SK-N-SH (cell line): ENCODE data around the gene NTRK2. TPM values are rescaled to one million over a fixed set of nuclear protein-coding genes. Genes with fewer than 3 reads are reported as not detected.

ENCODE experiments used
- CTCF ChIA-PET: fragments of 300-600, 350-600 bp; formaldehyde crosslinking; extraction: SDS; loops from one replicate; lab custom pipeline; 2021; lab: Yijun Ruan, JAX
- POLR2A ChIA-PET: fragments of 350-600 bp; sonication (Branson Sonifier 250); formaldehyde crosslinking; extraction: SDS; loops from one replicate; lab custom pipeline; 2020; ENCODE audit warnings: antibody characterized with exemption, inconsistent platforms; lab: Yijun Ruan, JAX
- DNase-seq: peaks from one replicate; pipeline ENCODE4 v3.0.0; 2012
- H2AFZ ChIP-seq: fragments of 200-600 bp; sonication (generic); 2 replicates; pipeline ENCODE4 v1.8.1; 2016; ENCODE audit warnings: antibody characterized with exemption, mild to moderate bottlenecking, low read depth
- H3F3A ChIP-seq: fragments of 200-600 bp; sonication (generic); replicated peaks from 2 replicates; pipeline ENCODE3; 2016; ENCODE audit warnings: antibody characterized with exemption, mild to moderate bottlenecking; ENCODE audit not compliant: insufficient read depth
- H3K27ac ChIP-seq, 2 experiments: fragments of 200-500 bp in 1 of 2; fragments of 200-600 bp in 1 of 2; sonication (Bioruptor generic) in 1 of 2; sonication (generic), shearing (Covaris generic) in 1 of 2; 2 replicates each; pipeline versions ENCODE4 v1.5.1 to v1.6.1; 2014 to 2016; ENCODE audit warnings: low read depth in 2 of 2, inconsistent platforms in 1 of 2, low read length in 1 of 2, mild to moderate bottlenecking in 1 of 2, mixed read lengths in 1 of 2
- H3K27me3 ChIP-seq: fragments of 200-600 bp; sonication (generic), shearing (Covaris generic); 2 replicates; pipeline ENCODE4 v1.6.1; 2016; ENCODE audit warnings: mixed run types; ENCODE audit not compliant: insufficient read depth
- H3K36me3 ChIP-seq, 2 experiments: fragments of 200-500 bp in 1 of 2; fragments of 200-600 bp in 1 of 2; sonication (Bioruptor generic) in 1 of 2; sonication (generic) in 1 of 2; replicated peaks in 1 of 2; 2 replicates each; pipeline versions ENCODE3 to v1.5.1; 2014 to 2016; ENCODE audit warnings: low read length in 1 of 2, mild to moderate bottlenecking in 1 of 2; ENCODE audit not compliant: insufficient read depth in 2 of 2, control insufficient read depth in 1 of 2
- H3K4me1 ChIP-seq, 2 experiments: fragments of 200-500 bp in 1 of 2; fragments of 200-600 bp in 1 of 2; sonication (Bioruptor generic) in 1 of 2; sonication (generic), shearing (Covaris generic) in 1 of 2; 2 replicates each; pipeline versions ENCODE4 v1.5.1 to v1.6.1; 2014 to 2016; ENCODE audit warnings: low read depth in 1 of 2, low read length in 1 of 2, mixed run types in 1 of 2; ENCODE audit not compliant: insufficient read depth in 2 of 2, control insufficient read depth in 1 of 2
- H3K4me2 ChIP-seq: fragments of 200-600 bp; sonication (generic), shearing (Covaris generic); 2 replicates; pipeline ENCODE4 v1.6.1; 2017; ENCODE audit warnings: mixed run types
- H3K4me3 ChIP-seq, 2 experiments: fragments of 200-500 bp in 1 of 2; fragments of 200-600 bp in 1 of 2; sonication (Bioruptor generic) in 1 of 2; sonication (generic), shearing (Covaris generic) in 1 of 2; 2 replicates each; pipeline versions ENCODE4 v1.5.1 to v1.8.1; 2014 to 2016; ENCODE audit warnings: low read depth in 2 of 2, inconsistent platforms in 1 of 2, low read length in 1 of 2, mild to moderate bottlenecking in 1 of 2, mixed read lengths in 1 of 2, moderate library complexity in 1 of 2
- H3K79me2 ChIP-seq: fragments of 200-600 bp; sonication (generic); 2 replicates; pipeline ENCODE4 v1.8.1; 2017; ENCODE audit warnings: mild to moderate bottlenecking; ENCODE audit not compliant: insufficient read depth
- H3K9ac ChIP-seq: fragments of 200-600 bp; sonication (generic); 2 replicates; pipeline ENCODE4 v1.6.1; 2017; ENCODE audit warnings: mixed run types
- H3K9me2 ChIP-seq: fragments of 200-600 bp; sonication (generic); 2 replicates; pipeline ENCODE4 v1.6.1; 2017; ENCODE audit warnings: mixed run types
- H3K9me3 ChIP-seq: fragments of 200-600 bp; sonication (generic); 2 replicates; pipeline ENCODE4 v1.6.1; 2017; ENCODE audit warnings: mixed run types, mild to moderate bottlenecking, moderate library complexity
- H4K20me1 ChIP-seq: fragments of 200-600 bp; sonication (generic); 2 replicates; pipeline ENCODE4 v1.6.1; 2017; ENCODE audit warnings: mild to moderate bottlenecking, mixed run types; ENCODE audit not compliant: insufficient read depth
- CHD2 ChIP-seq: fragments of 150-350 bp; IDR thresholded peaks from 2 replicates; pipeline ENCODE4 v1.6.1; 2018; ENCODE audit warnings: low read length; ENCODE audit not compliant: partially characterized antibody
- ELF1 ChIP-seq: IDR thresholded peaks from 2 replicates; pipeline ENCODE4 v1.4.0; 2012
- FOSL2 ChIP-seq: IDR thresholded peaks from 2 replicates; pipeline ENCODE4 v1.4.0; 2012; ENCODE audit warnings: low read depth, mild to moderate bottlenecking, moderate library complexity, borderline replicate concordance
- JUND ChIP-seq: IDR thresholded peaks from 2 replicates; pipeline ENCODE4 v1.4.0; 2012
- MEF2A ChIP-seq: IDR thresholded peaks from 2 replicates; pipeline ENCODE4 v1.4.0; 2012; ENCODE audit warnings: low read depth, borderline replicate concordance
- MXI1 ChIP-seq: IDR thresholded peaks from 2 replicates; pipeline ENCODE4 v1.6.1; 2012; ENCODE audit warnings: mild to moderate bottlenecking, low read depth, low read length, improper control_type of control experiment
- POLR2AphosphoS5 ChIP-seq: IDR thresholded peaks from 2 replicates; pipeline ENCODE4 v1.6.1; 2012; ENCODE audit warnings: low read depth, low read length
- RAD21 ChIP-seq: IDR thresholded peaks from 2 replicates; pipeline ENCODE4 v1.6.1; 2012; ENCODE audit warnings: mild to moderate bottlenecking, low read length
- SIN3A ChIP-seq: IDR thresholded peaks from 2 replicates; pipeline ENCODE4 v1.6.1; 2012; ENCODE audit warnings: low read depth, mild to moderate bottlenecking, low read length, moderate library complexity, borderline replicate concordance
- SMC3 ChIP-seq: IDR thresholded peaks from 2 replicates; pipeline ENCODE4 v1.6.1; 2012; ENCODE audit warnings: low read depth, low read length, improper control_type of control experiment
- TAF1 ChIP-seq: IDR thresholded peaks from 2 replicates; pipeline ENCODE4 v1.6.1; 2012; ENCODE audit warnings: low read depth, mild to moderate bottlenecking, low read length, moderate library complexity, borderline replicate concordance
- WGBS: methylation state at CpG from one replicate; pipeline ENCODE4 v1.1.6; 2017; ENCODE audit warnings: low lambda C conversion rate; 5-methylcytosine and 5-hydroxymethylcytosine counted together
- polyA plus RNA-seq, 3 experiments: library from polyadenylated mRNA; depleted of rRNA; stranded (reverse); fragments of >200 nt; gene quantifications; 2 replicates each; pipeline ENCODE4 v1.2.3, GENCODE V29; 2012
- TF ChIP-seq, protein P1 (sequence below): IDR thresholded peaks from 2 replicates; pipeline ENCODE4 v1.4.0; 2012; ENCODE audit warnings: low read depth
- TF ChIP-seq, protein P2 (sequence below): IDR thresholded peaks from 2 replicates; pipeline ENCODE4 v1.4.0; 2012; ENCODE audit warnings: low read depth, borderline replicate concordance

NTRK2 gene
- polyA plus RNA-seq, 1 of the 3 experiments (the other 2 are of a cell fraction), result 0.05 TPM

DNA sequence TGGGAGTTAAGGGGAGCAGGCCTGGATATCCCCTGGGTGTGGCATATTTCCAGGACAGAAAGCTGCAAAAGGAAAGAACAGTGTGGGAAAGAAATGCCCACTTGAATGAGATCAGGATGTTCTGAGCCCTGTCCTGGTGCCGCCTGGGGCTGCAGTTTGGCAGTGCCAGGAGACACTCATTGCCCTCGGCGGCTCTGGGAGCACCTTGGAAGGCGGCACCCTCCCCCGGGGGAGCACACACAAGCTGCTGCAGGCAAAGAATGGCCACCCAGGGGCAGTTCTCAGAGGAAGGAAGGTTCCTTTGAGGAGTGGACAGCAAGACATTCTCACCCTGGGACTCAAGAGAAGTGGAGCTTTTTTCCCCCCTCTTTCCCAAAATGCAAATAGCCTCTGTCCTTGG is 305.3 kb downstream of the NTRK2 start:
- TF ChIP-seq RAD21, result no peak
- Histone ChIP-seq H3K79me2 (no peaks in the 10 kb centered on the region), H3K27ac (no peak overlapping the region), H4K20me1 (no peaks in the 10 kb centered on the region), H3K27me3 (no peaks in the 10 kb centered on the region), H2AFZ (no peak overlapping the region), H3K9me3 (no peaks in the 10 kb centered on the region), H3K4me2 (no peak overlapping the region), H3K36me3 (no peaks in the 10 kb centered on the region), H3K9me2 (no peaks in the 10 kb centered on the region), H3F3A (no peaks in the 10 kb centered on the region), H3K4me3 (no peak overlapping the region), H3K9ac (no peak overlapping the region), H3K4me1 (no peaks in the 10 kb centered on the region)
- POLR2A ChIA-PET, result no interaction called here
- CTCF ChIA-PET, result no interaction called here
- DNase-seq, result no peak
- WGBS, result 30% methylated on average over 5 of the region's 5 CpGs

DNA sequence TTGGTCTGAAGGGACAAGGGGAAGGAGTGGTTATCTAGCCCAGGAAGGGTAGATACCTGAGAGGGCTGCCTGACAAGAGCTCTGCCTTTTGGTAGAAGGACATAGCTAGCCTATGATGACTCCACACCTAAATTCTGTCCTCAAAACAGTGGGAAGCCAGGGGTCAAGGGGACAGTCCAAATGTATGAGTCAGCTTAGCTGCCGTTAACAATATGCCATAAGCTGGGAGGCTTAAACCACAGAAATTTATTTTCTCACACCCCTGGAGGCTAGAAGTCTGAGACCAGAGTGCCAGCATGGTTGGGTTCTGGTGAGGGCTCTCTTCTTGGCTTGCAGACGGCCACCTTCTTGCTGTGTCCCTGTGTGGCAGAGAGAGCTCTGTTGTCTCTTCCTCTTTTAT is 306.4 kb downstream of the NTRK2 start:
- no peaks in the 10 kb centered on the region for H3K79me2 ChIP-seq
- no peak for DNase-seq
- H3K27me3 ChIP-seq, result no peaks in the 10 kb centered on the region
- ChIA-PET POLR2A (no interaction called here), CTCF (no interaction called here)
- H3K9me3 ChIP-seq, result no peaks in the 10 kb centered on the region
- no peak overlapping the region for H3K4me3 ChIP-seq
- no peak overlapping the region for H3K4me2 ChIP-seq
- no peaks in the 10 kb centered on the region for H4K20me1 ChIP-seq
- no peaks in the 10 kb centered on the region for H3K4me1 ChIP-seq
- 21% methylated on average over 2 of the region's 2 CpGs for WGBS
- no peak overlapping the region for H3K27ac ChIP-seq
- no peak overlapping the region for H3K9ac ChIP-seq
- H3K36me3 ChIP-seq, result no peaks in the 10 kb centered on the region
- H2AFZ ChIP-seq, result no peak overlapping the region
- no peak for TF ChIP-seq ELF1
- TF ChIP-seq, protein P1, sequence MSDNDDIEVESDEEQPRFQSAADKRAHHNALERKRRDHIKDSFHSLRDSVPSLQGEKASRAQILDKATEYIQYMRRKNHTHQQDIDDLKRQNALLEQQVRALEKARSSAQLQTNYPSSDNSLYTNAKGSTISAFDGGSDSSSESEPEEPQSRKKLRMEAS, result no peak
- H3K9me2 ChIP-seq, result no peaks in the 10 kb centered on the region
- H3F3A ChIP-seq, result no peaks in the 10 kb centered on the region

DNA sequence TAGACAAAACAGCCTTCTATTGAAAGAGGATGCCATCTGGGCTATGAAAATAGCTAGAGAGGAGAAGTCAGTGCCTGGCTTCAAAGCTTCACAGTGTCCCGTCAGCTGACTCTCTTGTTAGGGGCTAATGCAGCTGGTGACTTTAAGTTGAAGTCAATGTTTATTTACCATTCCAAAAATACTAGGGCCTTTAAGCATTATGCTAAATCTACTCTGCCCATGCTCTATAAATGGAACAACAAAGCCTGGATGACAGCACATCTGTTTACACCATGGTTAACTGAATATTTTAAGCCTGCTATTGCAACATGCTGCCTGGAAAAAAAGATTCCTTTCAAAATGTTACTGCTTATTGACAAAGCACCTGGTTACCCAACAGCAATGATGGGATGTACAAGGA is 309.1 kb downstream of the NTRK2 start:
- H3F3A ChIP-seq, result no peaks in the 10 kb centered on the region
- H3K4me1 ChIP-seq, result no peaks in the 10 kb centered on the region
- no peak for DNase-seq
- 42% methylated on average over 1 of the region's 1 CpG for WGBS
- no peaks in the 10 kb centered on the region for H3K79me2 ChIP-seq
- no peak overlapping the region for H3K27ac ChIP-seq
- no peaks in the 10 kb centered on the region for H3K9me3 ChIP-seq
- H2AFZ ChIP-seq, result no peak overlapping the region
- H3K4me2 ChIP-seq, result no peak overlapping the region
- POLR2A ChIA-PET, result no interaction called here
- no peaks in the 10 kb centered on the region for H4K20me1 ChIP-seq
- no peaks in the 10 kb centered on the region for H3K27me3 ChIP-seq
- no peak overlapping the region for H3K9ac ChIP-seq
- no peaks in the 10 kb centered on the region for H3K9me2 ChIP-seq
- TF ChIP-seq TAF1 (no peak), ELF1 (no peak), CHD2 (no peak), SIN3A (no peak), MEF2A (no peak), JUND (no peak), MXI1 (no peak), POLR2AphosphoS5 (no peak), SMC3 (no peak), FOSL2 (no peak)
- TF ChIP-seq, protein P1, result no peak
- TF ChIP-seq, protein P2, sequence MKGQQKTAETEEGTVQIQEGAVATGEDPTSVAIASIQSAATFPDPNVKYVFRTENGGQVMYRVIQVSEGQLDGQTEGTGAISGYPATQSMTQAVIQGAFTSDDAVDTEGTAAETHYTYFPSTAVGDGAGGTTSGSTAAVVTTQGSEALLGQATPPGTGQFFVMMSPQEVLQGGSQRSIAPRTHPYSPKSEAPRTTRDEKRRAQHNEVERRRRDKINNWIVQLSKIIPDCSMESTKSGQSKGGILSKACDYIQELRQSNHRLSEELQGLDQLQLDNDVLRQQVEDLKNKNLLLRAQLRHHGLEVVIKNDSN, result no peak
- TF ChIP-seq, all 33 proteins: peak for 0
- no peaks in the 10 kb centered on the region for H3K36me3 ChIP-seq
- CTCF ChIA-PET, result interaction anchor here (1.2 kb wide), 1 partner anchor 24 kb away, joined by 3 read pairs; no protein-coding TSS in a partner anchor
- H3K4me3 ChIP-seq, result no peak overlapping the region
